Parathyroid adenoma (tissue), 2 donors: ENCODE data around the gene SUMO3.
"Not testable (repeated sequence)": the region's sequence is repeated elsewhere in the genome, so short reads cannot be mapped to it uniquely, and the experiment has no call there.

Experiments used
- H2AFZ ChIP-seq: fragments of 300-600 bp; sonication (generic); one replicate; pipeline ENCODE4 v1.7.0; 2017; ENCODE audit warnings: antibody characterized with exemption, mild to moderate bottlenecking
- H3K27ac ChIP-seq: fragments of 300-600 bp; sonication (generic); one replicate; pipeline ENCODE4 v1.7.0; 2017
- H3K27me3 ChIP-seq: fragments of 300-600 bp; sonication (generic); one replicate; pipeline ENCODE4 v1.7.0; 2017; ENCODE audit warnings: low read length; ENCODE audit not compliant: control insufficient read depth, insufficient read depth
- H3K36me3 ChIP-seq: fragments of 300-600 bp; sonication (generic); one replicate; pipeline ENCODE4 v1.7.0; 2017; ENCODE audit warnings: low read length; ENCODE audit not compliant: control insufficient read depth, insufficient read depth
- H3K4me1 ChIP-seq: fragments of 300-600 bp; sonication (generic); one replicate; pipeline ENCODE4 v1.7.0; 2017; ENCODE audit warnings: control low read depth
- H3K4me2 ChIP-seq: fragments of 300-600 bp; sonication (generic); one replicate; pipeline ENCODE4 v1.7.0; 2017; ENCODE audit warnings: low read length
- H3K4me3 ChIP-seq: fragments of 300-600 bp; sonication (generic); one replicate; pipeline ENCODE4 v1.7.0; 2017; ENCODE audit warnings: low read depth, low read length
- H3K79me2 ChIP-seq: fragments of 300-600 bp; sonication (generic); one replicate; pipeline ENCODE4 v1.7.0; 2017; ENCODE audit warnings: control low read depth
- H3K9ac ChIP-seq: fragments of 300-600 bp; sonication (generic); one replicate; pipeline ENCODE4 v1.7.0; 2017; ENCODE audit warnings: mild to moderate bottlenecking
- H3K9me3 ChIP-seq: fragments of 300-600 bp; sonication (generic); one replicate; pipeline ENCODE4 v1.7.0; 2017; ENCODE audit warnings: low read length; ENCODE audit not compliant: control insufficient read depth
- CTCF ChIP-seq: fragments of 300-600 bp; sonication (generic); IDR thresholded peaks from one replicate; pipeline ENCODE4 v1.7.0; 2017; ENCODE audit warnings: antibody characterized with exemption, mild to moderate bottlenecking
- donor health status: primary hyperparathyroidism.

The SUMO3 gene

DNA sequence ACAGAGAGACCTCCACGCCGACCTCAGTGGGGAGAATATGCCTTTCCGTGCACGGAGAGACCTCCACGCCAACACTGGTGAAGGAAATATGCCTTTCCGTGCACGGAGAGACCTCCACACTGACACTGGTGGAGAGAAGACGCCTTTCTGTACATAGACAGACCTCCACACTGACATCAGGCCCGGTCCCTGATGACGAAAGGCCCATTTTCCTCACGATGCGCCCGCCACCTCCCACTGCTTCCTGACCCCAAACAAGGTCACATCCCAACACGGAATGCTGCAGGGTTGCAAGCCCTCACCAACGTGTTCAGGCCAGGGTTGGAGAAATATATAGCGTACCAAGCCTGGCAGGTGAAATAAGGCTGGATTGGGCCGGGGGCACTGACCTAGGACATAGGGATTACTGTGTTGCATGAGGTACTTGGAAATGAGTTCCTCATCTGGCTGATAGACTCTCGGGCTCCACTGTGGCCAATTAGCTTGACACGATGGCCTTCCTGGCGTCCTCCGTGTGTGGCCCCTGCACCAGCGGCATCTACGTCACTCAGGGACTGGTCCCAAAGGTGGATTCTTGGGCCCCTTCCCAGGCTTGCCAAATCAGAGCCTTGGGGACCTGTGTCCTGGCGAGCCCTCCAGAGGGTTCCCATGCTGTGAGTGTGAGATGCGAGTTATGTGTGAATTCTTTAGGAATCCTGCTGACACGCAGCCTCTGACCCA, 16.5 kb upstream of the SUMO3 start:
- H3K9me3 ChIP-seq: no peaks in the 10 kb centered on the region
- no peaks in the 10 kb centered on the region for H3K27me3 ChIP-seq
- H2AFZ ChIP-seq: no peak overlapping the region
- no peak overlapping the region for H3K4me3 ChIP-seq
- H3K36me3 ChIP-seq: no peaks in the 10 kb centered on the region
- no peak overlapping the region for H3K9ac ChIP-seq
- no peaks in the 10 kb centered on the region for H3K4me1 ChIP-seq
- no peak for TF ChIP-seq CTCF
- no peaks in the 10 kb centered on the region for H3K79me2 ChIP-seq
- no peak overlapping the region for H3K4me2 ChIP-seq
- no peak overlapping the region for H3K27ac ChIP-seq

- no peaks in the 10 kb centered on the region for H3K27me3 ChIP-seq
- no peak overlapping the region for H3K4me3 ChIP-seq
- no peaks in the 10 kb centered on the region for H3K36me3 ChIP-seq
- no peak overlapping the region for H3K4me2 ChIP-seq
- H3K27ac ChIP-seq: no peak overlapping the region
- H3K9ac ChIP-seq: no peak overlapping the region
- no peak overlapping the region for H2AFZ ChIP-seq
- no peaks in the 10 kb centered on the region for H3K79me2 ChIP-seq
- H3K9me3 ChIP-seq: no peaks in the 10 kb centered on the region
- H3K4me1 ChIP-seq: no peaks in the 10 kb centered on the region
- TF ChIP-seq CTCF: no peak
Observed at GRCh38 chr21:44833663-44834062, 15.8 kb upstream of the SUMO3 start.

- H3K9ac ChIP-seq, H3K4me1 ChIP-seq, H2AFZ ChIP-seq, H3K4me2 ChIP-seq, H3K27me3 ChIP-seq, H3K36me3 ChIP-seq, H3K9me3 ChIP-seq, H3K27ac ChIP-seq, H3K79me2 ChIP-seq, H3K4me3 ChIP-seq: not testable (repeated sequence)
Observed at GRCh38 chr21:44832516-44833255, 14.8 kb upstream of the SUMO3 start.

DNA sequence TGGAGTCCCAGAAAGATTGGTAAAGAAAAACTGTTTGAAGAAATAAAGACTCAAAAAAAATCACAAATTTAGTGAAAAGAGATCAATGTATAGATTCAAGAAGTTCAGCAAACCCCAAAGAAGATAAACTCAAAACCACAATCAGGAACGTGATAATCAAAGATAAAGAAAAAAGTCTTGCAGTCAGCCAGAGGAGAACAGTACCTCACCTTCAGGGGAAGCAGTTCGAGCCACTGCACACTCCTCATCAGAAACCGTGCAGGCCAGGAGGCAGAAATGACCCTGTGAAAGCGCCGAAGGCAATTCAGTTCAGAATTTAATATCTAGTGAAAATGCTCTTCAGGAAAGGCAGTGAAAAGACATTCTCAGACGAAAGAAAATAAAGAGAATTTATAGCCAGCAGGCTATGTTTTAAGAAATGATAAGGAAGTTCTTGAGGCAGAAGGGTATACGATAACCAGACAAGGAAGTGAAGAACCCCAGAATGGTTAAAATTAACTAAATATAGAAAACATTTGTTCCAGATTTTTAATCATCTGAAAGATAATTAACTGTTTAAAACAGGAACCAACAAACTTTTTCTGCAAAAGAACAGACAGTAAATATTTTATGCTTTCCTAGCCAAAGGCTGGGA, 13.5 kb upstream of the SUMO3 start:
- Histone ChIP-seq H3K27ac (no peak overlapping the region), H3K4me2 (no peak overlapping the region), H3K9me3 (no peaks in the 10 kb centered on the region), H3K79me2 (no peaks in the 10 kb centered on the region), H2AFZ (no peak overlapping the region), H3K27me3 (no peaks in the 10 kb centered on the region), H3K36me3 (no peaks in the 10 kb centered on the region), H3K4me3 (no peak overlapping the region), H3K4me1 (no peaks in the 10 kb centered on the region), H3K9ac (no peak overlapping the region)
- TF ChIP-seq CTCF: no peak

- H3K4me1 ChIP-seq: no peaks in the 10 kb centered on the region
- no peak overlapping the region for H2AFZ ChIP-seq
- no peaks in the 10 kb centered on the region for H3K9me3 ChIP-seq
- no peak overlapping the region for H3K4me3 ChIP-seq
- no peaks in the 10 kb centered on the region for H3K27me3 ChIP-seq
- H3K79me2 ChIP-seq: no peaks in the 10 kb centered on the region
- H3K4me2 ChIP-seq: no peak overlapping the region
- TF ChIP-seq CTCF: no peak
- no peaks in the 10 kb centered on the region for H3K36me3 ChIP-seq
- H3K9ac ChIP-seq: no peak overlapping the region
- no peak overlapping the region for H3K27ac ChIP-seq
Observed at GRCh38 chr21:44829507-44830092, 11.7 kb upstream of the SUMO3 start.
